SH-SY5Y (cell line): ENCODE results near the gene GRAP2.

Experiments
- GATA2 ChIP-seq: IDR thresholded peaks from 2 replicates; pipeline ENCODE4 v1.6.1; 2011; ENCODE audit warnings: mild to moderate bottlenecking, low read depth, low read length
- GATA3 ChIP-seq: IDR thresholded peaks from 2 replicates; pipeline ENCODE4 v1.6.1; 2011; ENCODE audit warnings: low read depth, mild to moderate bottlenecking, low read length, moderate library complexity

Gene GRAP2

DNA sequence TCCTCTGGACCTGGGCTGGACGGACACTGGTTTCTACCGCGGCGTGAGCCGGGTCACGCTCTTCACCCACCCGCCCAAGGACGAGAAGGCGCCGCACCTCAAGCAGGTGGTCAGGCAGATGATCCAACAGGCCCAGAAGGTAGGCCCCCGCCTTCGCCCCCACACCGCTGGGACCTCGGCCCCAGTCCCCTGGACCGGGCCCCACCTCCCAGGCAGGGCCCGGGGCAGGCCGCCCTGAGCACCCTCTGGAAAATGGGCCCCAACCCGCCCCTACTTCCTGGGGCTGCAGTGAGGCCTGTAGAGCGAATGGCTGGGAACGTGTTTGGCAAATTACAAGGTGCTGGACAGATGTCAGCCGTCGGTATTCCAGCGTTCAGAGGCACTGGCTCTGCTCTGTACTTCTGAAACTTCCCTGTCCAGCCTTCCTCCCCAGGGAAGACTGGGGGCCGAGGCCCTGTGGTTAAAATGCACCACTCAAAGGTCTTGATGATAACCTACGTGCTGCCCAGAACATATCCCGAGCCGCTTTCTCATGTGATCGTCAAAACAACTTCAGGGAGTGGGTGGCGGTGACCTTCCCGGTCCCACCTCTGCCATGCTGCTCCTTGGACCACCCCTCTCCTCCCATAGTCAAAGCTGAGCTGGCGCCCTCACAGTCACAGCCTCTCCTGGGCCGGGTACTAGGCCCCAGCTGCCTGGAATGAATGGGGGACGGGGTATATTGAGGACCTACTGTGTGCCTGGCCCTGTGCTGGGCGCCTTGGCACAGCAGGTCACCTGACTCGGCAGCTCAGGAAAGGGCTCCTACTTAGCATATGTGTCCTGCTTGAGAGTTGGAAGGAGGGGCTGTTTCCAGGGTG lies 94.7 kb downstream of the GRAP2 start:
- no peak for TF ChIP-seq GATA2
- no peak for TF ChIP-seq GATA3

DNA sequence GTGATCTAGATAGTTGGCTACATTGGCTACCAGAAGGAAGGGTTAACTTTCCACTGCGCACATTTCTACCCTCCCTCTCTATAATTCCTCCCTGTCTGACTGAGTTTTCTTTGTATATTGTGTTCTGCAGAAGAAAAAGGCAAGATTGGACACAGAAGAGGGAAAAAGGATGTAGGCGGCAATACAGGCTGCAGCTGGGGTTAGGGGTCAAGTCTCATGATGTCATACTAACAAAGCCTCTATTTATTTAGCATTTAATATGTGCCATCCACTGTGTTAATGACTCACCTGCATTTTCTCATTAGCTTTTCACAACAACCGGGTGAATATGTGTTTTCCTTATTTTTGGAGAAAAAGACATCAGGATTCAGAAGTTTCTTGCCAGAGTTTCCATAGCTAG lies 95.8 kb downstream of the GRAP2 start:
- TF ChIP-seq GATA2, result no peak
- TF ChIP-seq GATA3, result no peak

DNA sequence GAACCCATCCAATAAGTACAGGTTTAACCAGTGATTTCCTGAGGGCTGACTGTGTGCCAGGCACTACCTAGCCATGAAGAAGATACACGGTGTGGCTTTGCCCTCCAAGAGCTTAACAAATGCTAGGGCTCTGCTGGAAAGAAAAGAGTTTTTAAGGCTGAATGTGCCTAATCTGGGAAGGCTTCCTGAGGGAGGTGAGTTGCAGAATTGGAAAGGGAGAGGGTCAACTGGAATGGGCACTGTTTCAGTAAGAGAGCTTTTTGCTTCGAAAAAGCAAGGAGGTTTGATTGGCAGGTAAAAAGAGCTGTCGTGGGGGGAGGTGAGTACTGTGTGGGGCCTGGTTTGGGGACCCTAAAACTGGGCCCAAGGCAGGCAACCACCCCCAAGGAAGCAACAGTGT lies 96.5 kb downstream of the GRAP2 start:
- TF ChIP-seq GATA2, result no peak
- TF ChIP-seq GATA3, result no peak

- TF ChIP-seq GATA2 (no peak), GATA3 (no peak)
These were observed 97.2 kb downstream of the GRAP2 start for GRCh38 chr22:39997939-39998726.

DNA sequence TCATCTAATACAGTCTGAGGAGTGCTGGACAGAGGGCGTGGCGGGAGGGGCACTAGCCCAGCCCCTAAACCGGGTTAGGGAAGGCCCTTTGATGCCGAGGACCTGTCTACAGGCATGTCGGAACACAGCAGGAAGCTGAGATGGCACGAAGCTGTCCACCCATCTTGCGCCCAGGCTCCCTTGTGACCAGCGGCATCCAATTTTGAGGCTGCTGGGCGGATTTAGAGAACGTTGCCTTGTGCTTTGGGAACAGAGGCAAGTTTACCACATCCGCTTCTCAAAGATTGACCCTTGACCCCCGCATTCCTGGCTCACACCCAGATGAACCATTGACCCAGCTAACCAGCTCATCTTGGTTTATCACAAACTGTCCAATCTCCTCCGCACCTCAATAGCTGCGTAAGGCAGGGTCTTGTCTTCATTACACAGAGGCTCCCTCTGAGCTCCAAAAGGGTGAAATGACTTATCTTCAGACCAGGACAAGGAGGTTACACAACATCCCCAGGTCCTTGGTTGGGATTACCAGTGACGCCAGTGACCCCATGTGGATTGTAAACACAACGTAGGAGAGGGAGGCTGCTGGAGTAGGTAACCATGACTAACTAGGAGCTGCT lies 98.4 kb downstream of the GRAP2 start:
- TF ChIP-seq GATA2, result no peak
- TF ChIP-seq GATA3, result no peak

DNA sequence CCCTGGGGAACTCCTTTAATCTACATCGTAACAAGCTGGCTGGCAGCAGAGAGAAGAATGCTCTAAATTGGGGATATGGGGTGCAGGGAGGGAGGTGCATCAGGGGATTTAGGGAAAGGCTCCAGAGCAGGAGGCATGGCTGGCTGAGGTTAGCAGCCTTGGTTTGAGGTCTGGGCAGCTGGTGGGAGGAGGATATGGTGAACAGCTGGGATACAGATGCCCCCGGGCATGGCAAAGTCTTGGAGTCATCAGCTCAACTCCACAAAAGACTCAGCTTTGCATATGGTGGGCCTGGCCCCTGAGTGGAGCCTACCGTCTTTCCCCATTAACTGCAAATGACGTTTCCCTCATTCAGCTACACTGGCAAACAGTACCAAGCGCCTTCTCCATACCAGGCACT lies 99.3 kb downstream of the GRAP2 start:
- TF ChIP-seq GATA2 (no peak), GATA3 (no peak)

DNA sequence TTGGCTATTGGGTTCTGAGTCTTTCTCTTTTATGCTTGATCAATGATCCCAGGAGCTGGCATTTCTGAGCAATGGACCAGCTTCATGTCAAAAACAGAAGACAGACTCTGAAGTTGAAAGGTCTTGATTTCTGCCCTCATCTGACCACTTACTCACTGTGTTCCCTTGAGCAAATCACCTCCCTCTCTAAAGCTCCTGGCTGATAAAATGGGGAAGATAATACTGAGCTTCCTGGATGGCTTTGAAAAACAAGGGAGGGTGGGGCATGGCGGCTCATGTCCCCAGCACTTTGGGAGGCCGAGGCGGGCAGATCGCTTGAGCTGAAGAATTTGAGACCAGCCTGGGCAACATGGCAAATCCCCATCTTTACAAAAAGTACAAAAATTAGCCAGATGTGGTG lies 100.2 kb downstream of the GRAP2 start:
- no peak for TF ChIP-seq GATA3
- no peak for TF ChIP-seq GATA2

- TF ChIP-seq GATA3 (no peak), GATA2 (no peak)
These were observed 101.1 kb downstream of the GRAP2 start for GRCh38 chr22:40001800-40002577.

- no peak for TF ChIP-seq GATA3
- TF ChIP-seq GATA2, result no peak
These were observed 102.2 kb downstream of the GRAP2 start for GRCh38 chr22:40002935-40003715.

GRCh38 chr22:40004836-40005235 lies 104.0 kb downstream of the GRAP2 start:
- no peak for TF ChIP-seq GATA3
- no peak for TF ChIP-seq GATA2

GRCh38 chr22:40006641-40007040 lies 105.8 kb downstream of the GRAP2 start:
- TF ChIP-seq GATA2 (no peak; the same call in 1 of the 2 replicates), GATA3 (no peak)

- TF ChIP-seq GATA2 (no peak), GATA3 (no peak)
These were observed 107.2 kb downstream of the GRAP2 start for GRCh38 chr22:40007853-40008710.

DNA sequence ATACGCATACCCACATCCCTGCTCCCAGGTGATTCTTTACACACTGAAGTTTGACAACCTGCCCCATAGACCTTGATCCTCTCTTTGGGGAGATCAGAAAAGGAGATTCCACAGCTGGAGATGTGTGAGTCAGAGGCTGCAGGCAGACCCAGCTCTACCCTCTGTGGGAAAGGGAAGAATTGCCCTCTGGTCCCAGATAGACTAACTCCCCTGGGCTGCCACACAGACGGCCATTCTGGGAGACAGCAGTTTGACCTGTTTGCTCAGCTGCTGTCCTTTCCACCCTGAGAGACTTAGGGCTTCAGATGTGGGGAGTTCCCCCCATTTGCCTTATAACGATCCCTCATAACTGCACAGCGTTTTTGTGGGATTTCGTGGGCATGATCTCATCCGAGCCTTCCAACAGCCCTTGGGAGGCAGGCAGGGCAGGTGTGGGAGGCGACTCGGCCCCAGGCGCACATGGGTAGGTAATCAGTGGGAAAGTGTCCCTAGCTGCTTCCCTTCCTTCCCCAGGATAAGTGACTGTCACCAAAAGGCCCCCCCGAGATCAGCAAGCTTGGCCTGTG lies 107.9 kb downstream of the GRAP2 start:
- no peak for TF ChIP-seq GATA2
- TF ChIP-seq GATA3, result no peak
